GM23338 (cell line): Measurements from ENCODE around the gene MT1B. TPM values are rescaled to one million over a fixed set of nuclear protein-coding genes. Genes with fewer than 3 reads are reported as not detected.

Source experiments
- ATAC-seq: fragments of 200-7000 bp; cut with Tn5 transposase; 3 replicates; pipeline ENCODE4 v1.9.1; 2020
- DNase-seq: peaks from one replicate; pipeline ENCODE4 v3.0.0-alpha.2; 2015; ENCODE audit warnings: low spot score
- H2AFZ ChIP-seq: fragments of 200-600 bp; sonication (generic); 2 replicates; pipeline ENCODE4 v1.8.0; 2016; ENCODE audit warnings: antibody characterized with exemption, mild to moderate bottlenecking, moderate library complexity
- H3F3A ChIP-seq: fragments of 200-600 bp; sonication (generic); replicated peaks from 2 replicates; pipeline ENCODE4 v1.8.0; 2017; ENCODE audit warnings: antibody characterized with exemption, mixed run types, low read depth
- H3K27ac ChIP-seq: fragments of 200-600 bp; sonication (generic); 2 replicates; pipeline ENCODE4 v1.6.1; 2016; ENCODE audit warnings: low read depth
- H3K27me3 ChIP-seq: fragments of 200-600 bp; sonication (generic); 2 replicates; pipeline ENCODE4 v1.8.0; 2016; ENCODE audit warnings: mild to moderate bottlenecking, mixed run types, moderate library complexity; ENCODE audit not compliant: insufficient read depth
- H3K36me3 ChIP-seq: fragments of 200-600 bp; sonication (generic); 2 replicates; pipeline ENCODE4 v1.8.0; 2016; ENCODE audit warnings: mild to moderate bottlenecking; ENCODE audit not compliant: insufficient read depth
- H3K4me1 ChIP-seq: fragments of 200-600 bp; sonication (generic); 2 replicates; pipeline ENCODE4 v1.8.0; 2016; ENCODE audit warnings: mild to moderate bottlenecking, moderate library complexity; ENCODE audit not compliant: insufficient read depth
- H3K4me2 ChIP-seq: fragments of 200-600 bp; sonication (generic); 2 replicates; pipeline ENCODE4 v1.7.1; 2017; ENCODE audit warnings: mixed run types
- H3K4me3 ChIP-seq: fragments of 200-600 bp; sonication (generic); 2 replicates; pipeline ENCODE4 v1.6.1; 2016; ENCODE audit warnings: mixed run types
- H3K79me2 ChIP-seq: fragments of 200-600 bp; sonication (generic); replicated peaks from 2 replicates; pipeline ENCODE4 v1.8.0; 2017; ENCODE audit warnings: mild to moderate bottlenecking; ENCODE audit not compliant: insufficient read depth
- H3K9me2 ChIP-seq: fragments of 200-600 bp; sonication (generic); 2 replicates; pipeline ENCODE4 v1.8.0; 2017; ENCODE audit not compliant: insufficient read depth
- H4K20me1 ChIP-seq: fragments of 200-600 bp; sonication (generic); replicated peaks from 2 replicates; pipeline ENCODE4 v1.8.0; 2017; ENCODE audit warnings: mild to moderate bottlenecking; ENCODE audit not compliant: insufficient read depth
- H3K27ac Mint-ChIP-seq: 2 replicates; pipeline ENCODE4 v1.8.0; 2020; ENCODE audit warnings: inconsistent platforms, mild to moderate bottlenecking, moderate library complexity, mixed read lengths
- H3K27me3 Mint-ChIP-seq: 3 replicates; pipeline ENCODE4 v1.8.0; 2022; ENCODE audit warnings: low read depth, mild to moderate bottlenecking, moderate library complexity, mixed read lengths, inconsistent platforms; ENCODE audit not compliant: insufficient read depth, poor library complexity
- H3K36me3 Mint-ChIP-seq: 3 replicates; pipeline ENCODE4 v1.8.0; 2021; ENCODE audit warnings: low read depth, mild to moderate bottlenecking, inconsistent platforms, moderate library complexity, mixed read lengths
- H3K4me1 Mint-ChIP-seq: 3 replicates; pipeline ENCODE4 v1.8.0; 2020; ENCODE audit warnings: mild to moderate bottlenecking, inconsistent platforms, mixed read lengths
- H3K4me3 Mint-ChIP-seq: 3 replicates; pipeline ENCODE4 v1.8.0; 2021; ENCODE audit warnings: moderate library complexity, mild to moderate bottlenecking, inconsistent platforms, mixed read lengths
- H3K9me3 Mint-ChIP-seq: 3 replicates; pipeline ENCODE4 v1.8.0; 2020; ENCODE audit warnings: moderate library complexity, mild to moderate bottlenecking, inconsistent platforms, mixed read lengths
- ETS1 ChIP-seq: IDR thresholded peaks from 2 replicates; pipeline ENCODE4 v1.6.1; 2016; ENCODE audit warnings: antibody characterized with exemption
- EZH2 ChIP-seq: fragments of 200-600 bp; sonication (generic); IDR thresholded peaks from one replicate; pipeline ENCODE4 v1.8.0; 2017; ENCODE audit warnings: antibody characterized with exemption, mild to moderate bottlenecking, low read depth; ENCODE audit not compliant: unreplicated experiment
- NANOG ChIP-seq: IDR thresholded peaks from 2 replicates; pipeline ENCODE4 v1.6.1; 2016; ENCODE audit warnings: antibody characterized with exemption, borderline replicate concordance
- POLR2AphosphoS5 ChIP-seq: IDR thresholded peaks from 2 replicates; pipeline ENCODE4 v1.6.1; 2016; ENCODE audit warnings: antibody characterized with exemption, low read depth
- STAT1 ChIP-seq: IDR thresholded peaks from one replicate; pipeline ENCODE4 v1.6.1; 2016; ENCODE audit warnings: antibody characterized with exemption; ENCODE audit not compliant: unreplicated experiment
- ZNF331 ChIP-seq: fragments of 250-450 bp; sonication (Bioruptor Pico); IDR thresholded peaks from 2 replicates; pipeline ENCODE4 v1.5.0; 2020; ENCODE audit warnings: low read depth, mild to moderate bottlenecking, moderate library complexity
- ZNF462 ChIP-seq: fragments of 250-450 bp; sonication (Bioruptor Pico); IDR thresholded peaks from 2 replicates; pipeline ENCODE4 v1.5.0; 2020; ENCODE audit warnings: mild to moderate bottlenecking, moderate library complexity
- polyA plus RNA-seq: library from polyadenylated mRNA; unstranded; fragments of >200 nt; fragmentation: Nextera tagmentation; extraction: Ambion mirVana; gene quantifications from 2 replicates; pipeline ENCODE4 v1.2.1, GENCODE V29; 2016
- total RNA-seq: library from RNA; depleted of rRNA; stranded (reverse); fragments of >200 nt; shearing (Covaris generic); gene quantifications from 2 replicates; pipeline ENCODE4 v1.2.3, GENCODE V29; 2014

The MT1B gene
- total and polyA plus RNA-seq, 2 experiments from 2014 or later, result not detected

GRCh38 chr16:56613706-56614105, 38.0 kb upstream of the MT1B start (continued):
- TF ChIP-seq ZNF462 (CRISPR knock-in tag), result no peak

GRCh38 chr16:56614549-56614991, 37.1 kb upstream of the MT1B start:
- Histone ChIP-seq H3F3A (peaks cover 6% of the 10 kb centered on the region; the same call in 1 of the 2 replicates), H3K4me2 (no peak overlapping the region), H3K27ac (no peak overlapping the region), H3K9me2 (no peaks in the 10 kb centered on the region), H3K27me3 (peaks cover 99% of the 10 kb centered on the region), H3K36me3 (no peaks in the 10 kb centered on the region), H3K4me3 (no peak overlapping the region), H4K20me1 (0 out of 2 replicates have a peak, but pooled peaks cover 9% of the 10 kb centered on the region), H3K4me1 (peaks cover 38% of the 10 kb centered on the region), H2AFZ (no peak overlapping the region), H3K79me2 (no peaks in the 10 kb centered on the region)
- DNase-seq (no peak), ATAC-seq (no peak)
- Mint-ChIP-seq H3K4me3 (no peak overlapping the region), H3K9me3 (no peaks in the 10 kb centered on the region), H3K4me1 (peaks cover 29% of the 10 kb centered on the region), H3K27ac (no peak overlapping the region), H3K27me3 (peaks cover 72% of the 10 kb centered on the region), H3K36me3 (peaks cover 1% of the 10 kb centered on the region; the same call in 1 of the 3 replicates)
- TF ChIP-seq ZNF462 (CRISPR knock-in tag), result no peak
- no peak for TF ChIP-seq ZNF331 (CRISPR knock-in tag)
- TF ChIP-seq EZH2, result peak; percentile 28
- TF ChIP-seq ETS1, result no peak
- TF ChIP-seq POLR2AphosphoS5, result no peak
- TF ChIP-seq NANOG, result no peak
- no peak for TF ChIP-seq STAT1
